GM18519 (cell line): ENCODE results near the gene MAP1LC3B.

Experiments
- ATAC-seq: cut with Tn5 transposase; IDR thresholded peaks from one replicate; pipeline ENCODE4 v1.9.1; 2021; ENCODE audit warnings: mild to moderate bottlenecking, moderate library complexity; ENCODE audit not compliant: unreplicated experiment, low FRiP score

Gene MAP1LC3B

GRCh38 chr16:87391950-87392820 is at the start of gene MAP1LC3B:
Gene MAP1LC3B (plus strand): TSS chr16:87392336. CDS start chr16:87392428, 92 bp downstream.
- peak; percentile 41 for ATAC-seq

- ATAC-seq, result no peak
These were observed 49.6 kb upstream of the MAP1LC3B start for GRCh38 chr16:87342504-87342903.

- ATAC-seq, result no peak
These were observed 49.0 kb upstream of the MAP1LC3B start for GRCh38 chr16:87342978-87343752.

GRCh38 chr16:87343753-87344050 is 48.4 kb upstream of the MAP1LC3B start:
- no peak for ATAC-seq

GRCh38 chr16:87344165-87344930 is 47.8 kb upstream of the MAP1LC3B start:
- ATAC-seq, result no peak

GRCh38 chr16:87344931-87345631 is 47.1 kb upstream of the MAP1LC3B start:
- ATAC-seq, result no peak

- no peak for ATAC-seq
These were observed 46.3 kb upstream of the MAP1LC3B start for GRCh38 chr16:87345726-87346424.

- no peak for ATAC-seq
These were observed 45.5 kb upstream of the MAP1LC3B start for GRCh38 chr16:87346517-87347060.

GRCh38 chr16:87347932-87348615 is 44.1 kb upstream of the MAP1LC3B start:
- no peak for ATAC-seq

- ATAC-seq, result no peak
These were observed 43.4 kb upstream of the MAP1LC3B start for GRCh38 chr16:87348616-87349157.

GRCh38 chr16:87350031-87350430 is 42.1 kb upstream of the MAP1LC3B start:
- ATAC-seq, result no peak

- ATAC-seq, result no peak
These were observed 41.3 kb upstream of the MAP1LC3B start for GRCh38 chr16:87350681-87351319.

- ATAC-seq, result no peak
These were observed 40.8 kb upstream of the MAP1LC3B start for GRCh38 chr16:87351320-87351698.

- ATAC-seq, result no peak
These were observed 39.3 kb upstream of the MAP1LC3B start for GRCh38 chr16:87352818-87353217.

GRCh38 chr16:87353613-87354012 is 38.5 kb upstream of the MAP1LC3B start:
- no peak for ATAC-seq

- ATAC-seq, result no peak
These were observed 35.7 kb upstream of the MAP1LC3B start for GRCh38 chr16:87356491-87356853.

- ATAC-seq, result no peak
These were observed 33.9 kb upstream of the MAP1LC3B start for GRCh38 chr16:87358250-87358649.

GRCh38 chr16:87358696-87359095 is 33.4 kb upstream of the MAP1LC3B start:
- ATAC-seq, result no peak
